HFF-Myc (cell line): ENCODE results near the gene COL19A1.

Experiments
- DNase-seq: peaks from one replicate; pipeline ENCODE4 v3.0.0-alpha.2; 2011; ENCODE audit warnings: low read depth; ENCODE audit errors: extremely low read depth
- H3K4me3 ChIP-seq: replicated peaks from 2 replicates; pipeline ENCODE4 v1.5.1; 2011; ENCODE audit warnings: low read depth, mild to moderate bottlenecking, control low read depth, low read length
- TF ChIP-seq, protein P1 (sequence below): IDR thresholded peaks from 2 replicates; pipeline ENCODE4 v1.5.1; 2012; ENCODE audit warnings: mild to moderate bottlenecking, low read depth, low read length, control low read depth; ENCODE audit errors: missing control alignments

The COL19A1 gene

GRCh38 chr6:70241031-70241430, 374.7 kb downstream of the COL19A1 start:
- DNase-seq = no peak
- TF ChIP-seq, protein P1, sequence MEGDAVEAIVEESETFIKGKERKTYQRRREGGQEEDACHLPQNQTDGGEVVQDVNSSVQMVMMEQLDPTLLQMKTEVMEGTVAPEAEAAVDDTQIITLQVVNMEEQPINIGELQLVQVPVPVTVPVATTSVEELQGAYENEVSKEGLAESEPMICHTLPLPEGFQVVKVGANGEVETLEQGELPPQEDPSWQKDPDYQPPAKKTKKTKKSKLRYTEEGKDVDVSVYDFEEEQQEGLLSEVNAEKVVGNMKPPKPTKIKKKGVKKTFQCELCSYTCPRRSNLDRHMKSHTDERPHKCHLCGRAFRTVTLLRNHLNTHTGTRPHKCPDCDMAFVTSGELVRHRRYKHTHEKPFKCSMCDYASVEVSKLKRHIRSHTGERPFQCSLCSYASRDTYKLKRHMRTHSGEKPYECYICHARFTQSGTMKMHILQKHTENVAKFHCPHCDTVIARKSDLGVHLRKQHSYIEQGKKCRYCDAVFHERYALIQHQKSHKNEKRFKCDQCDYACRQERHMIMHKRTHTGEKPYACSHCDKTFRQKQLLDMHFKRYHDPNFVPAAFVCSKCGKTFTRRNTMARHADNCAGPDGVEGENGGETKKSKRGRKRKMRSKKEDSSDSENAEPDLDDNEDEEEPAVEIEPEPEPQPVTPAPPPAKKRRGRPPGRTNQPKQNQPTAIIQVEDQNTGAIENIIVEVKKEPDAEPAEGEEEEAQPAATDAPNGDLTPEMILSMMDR = no peak
- H3K4me3 ChIP-seq = no peak overlapping the region

DNA sequence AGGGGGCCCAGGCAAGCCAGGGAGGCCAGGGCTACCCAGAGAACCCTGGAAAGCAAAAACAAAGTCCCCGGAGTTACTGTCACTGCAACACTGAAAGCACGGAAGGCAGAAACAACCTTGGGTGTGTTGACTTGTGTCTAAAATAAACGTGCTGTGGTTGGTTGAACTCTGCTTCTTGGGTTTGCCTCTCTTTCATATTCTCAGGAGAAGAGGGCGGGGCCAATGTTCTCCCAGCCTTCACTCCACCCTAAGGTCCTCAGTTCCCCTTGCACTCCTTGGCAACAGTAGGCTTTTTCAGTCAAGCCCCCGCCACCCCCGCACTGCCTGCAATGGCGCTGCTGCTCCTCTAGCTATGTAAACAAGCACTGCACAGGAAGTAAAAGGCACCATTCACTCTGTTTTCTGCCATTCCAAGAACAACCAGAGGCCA, 375.6 kb downstream of the COL19A1 start:
- H3K4me3 ChIP-seq = no peak overlapping the region
- TF ChIP-seq, protein P1 = no peak
- no peak for DNase-seq

- DNase-seq = no peak
- H3K4me3 ChIP-seq = no peak overlapping the region
- TF ChIP-seq, protein P1 = no peak
Observed at GRCh38 chr6:70246118-70246517, 379.8 kb downstream of the COL19A1 start.

GRCh38 chr6:70252604-70253003, 386.2 kb downstream of the COL19A1 start:
- H3K4me3 ChIP-seq = no peak overlapping the region
- DNase-seq = no peak
- TF ChIP-seq, protein P1 = no peak

DNA sequence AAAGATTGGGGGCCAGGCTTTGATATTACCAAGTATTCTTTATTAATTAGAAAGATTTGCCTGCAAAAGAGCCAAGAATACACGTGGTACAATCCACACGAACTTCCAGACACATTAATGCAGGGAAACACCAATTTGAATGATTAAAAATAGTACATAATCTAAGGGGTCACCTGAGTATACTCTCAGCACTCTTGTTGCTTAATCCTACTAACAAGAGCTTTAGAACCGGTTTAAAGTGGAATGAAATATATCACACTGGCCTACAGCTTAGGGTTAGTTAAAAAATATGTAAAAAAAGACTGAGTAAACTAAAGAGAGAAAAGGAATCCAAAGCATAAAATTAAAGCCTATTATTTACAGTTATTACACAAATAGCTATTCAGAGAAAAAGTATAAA, 387.6 kb downstream of the COL19A1 start:
- H3K4me3 ChIP-seq = no peak overlapping the region
- DNase-seq = no peak
- TF ChIP-seq, protein P1 = no peak

DNA sequence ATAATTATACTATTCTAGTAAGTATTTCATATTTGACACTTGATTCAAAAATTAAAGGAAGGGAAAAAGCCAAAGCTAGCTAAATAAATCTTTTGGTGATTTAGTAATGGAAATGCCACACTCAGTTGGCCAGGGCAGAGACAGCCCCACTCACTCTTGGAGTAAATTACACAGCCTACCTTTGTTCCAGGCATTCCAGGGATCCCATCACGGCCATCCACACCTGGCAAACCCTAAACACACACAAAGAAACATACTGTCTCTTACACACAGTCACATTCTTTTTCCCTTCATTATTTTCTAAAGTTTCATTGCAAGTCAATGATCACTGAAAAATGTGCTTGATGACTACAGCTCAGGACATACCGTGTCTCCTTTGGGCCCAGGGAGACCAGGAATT, 388.4 kb downstream of the COL19A1 start:
- no peak overlapping the region for H3K4me3 ChIP-seq
- TF ChIP-seq, protein P1 = no peak
- DNase-seq = no peak

DNA sequence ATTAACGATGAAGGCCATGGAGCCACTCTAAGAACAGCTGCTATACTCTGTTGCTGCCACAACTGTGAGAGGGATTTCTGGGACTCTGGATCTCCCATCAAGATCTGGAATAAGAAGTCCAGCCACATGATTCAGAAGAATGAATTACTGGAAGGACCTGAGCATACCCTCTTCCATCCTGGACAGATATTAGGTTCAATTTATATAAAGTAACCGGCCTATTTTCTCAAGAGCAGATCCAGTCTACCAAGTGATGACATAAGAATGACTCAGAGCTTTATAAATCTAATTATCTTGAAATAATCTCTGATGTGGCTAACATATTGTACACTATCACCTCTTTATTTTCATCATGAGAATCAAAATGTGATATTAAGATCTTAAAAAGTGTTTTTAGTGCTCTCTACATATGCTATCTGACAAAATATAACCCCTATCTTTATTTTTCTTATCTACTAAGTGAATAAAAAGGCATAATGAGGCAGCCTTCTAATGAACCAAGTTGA, 391.5 kb downstream of the COL19A1 start:
- no peak overlapping the region for H3K4me3 ChIP-seq
- no peak for DNase-seq
- TF ChIP-seq, protein P1 = no peak
